ENCODE results near the gene GRIP2.

Gene GRIP2

GRCh38 chr3:14506626-14507304 lies 33.4 kb downstream of the GRIP2 start:
- no peak for DNase-seq (ENCODE audit: low spot score)

DNA sequence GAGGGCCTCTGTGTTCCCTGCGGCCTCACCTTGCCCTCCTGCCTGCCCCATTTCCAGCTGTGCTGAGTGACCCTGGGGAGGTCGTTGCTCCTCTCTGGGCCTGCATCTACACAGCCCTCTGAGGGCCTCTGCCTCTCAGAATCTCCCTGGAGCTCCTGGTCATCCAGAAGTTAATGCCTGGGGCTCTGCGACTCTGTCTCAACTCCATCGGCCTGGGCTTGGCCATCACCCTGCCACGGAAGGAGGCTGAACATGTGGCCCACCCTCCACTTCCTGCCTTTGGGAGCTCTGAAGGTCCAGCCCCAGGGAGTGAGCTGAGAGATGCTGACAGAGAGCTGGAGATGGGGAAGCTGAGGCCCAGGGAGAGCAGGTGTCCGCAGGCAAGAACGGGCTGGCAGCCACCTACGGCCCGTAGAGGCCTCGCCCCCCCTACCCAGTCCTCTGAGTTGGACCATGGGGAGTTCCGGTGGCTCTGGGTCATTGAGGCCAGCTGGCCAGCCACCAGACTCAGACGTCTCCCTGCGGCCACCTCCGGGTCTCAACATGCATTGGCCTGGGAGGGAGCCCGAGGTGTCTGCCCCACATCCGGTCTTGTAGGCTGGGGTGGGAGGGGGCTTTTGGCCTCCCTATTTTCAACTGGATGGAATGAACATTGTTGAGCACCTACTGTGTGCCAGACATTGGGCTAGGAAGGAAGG lies 34.2 kb downstream of the GRIP2 start:
- DNase-seq (ENCODE audit: low spot score), result no peak

GRCh38 chr3:14505001-14505802 lies 34.9 kb downstream of the GRIP2 start:
- no peak for DNase-seq (ENCODE audit: low spot score)

GRCh38 chr3:14503706-14504065 lies 36.5 kb downstream of the GRIP2 start:
- DNase-seq (ENCODE audit: low spot score), result no peak

GRCh38 chr3:14503033-14503705 lies 37.0 kb downstream of the GRIP2 start:
- no peak for DNase-seq (ENCODE audit: low spot score)

DNA sequence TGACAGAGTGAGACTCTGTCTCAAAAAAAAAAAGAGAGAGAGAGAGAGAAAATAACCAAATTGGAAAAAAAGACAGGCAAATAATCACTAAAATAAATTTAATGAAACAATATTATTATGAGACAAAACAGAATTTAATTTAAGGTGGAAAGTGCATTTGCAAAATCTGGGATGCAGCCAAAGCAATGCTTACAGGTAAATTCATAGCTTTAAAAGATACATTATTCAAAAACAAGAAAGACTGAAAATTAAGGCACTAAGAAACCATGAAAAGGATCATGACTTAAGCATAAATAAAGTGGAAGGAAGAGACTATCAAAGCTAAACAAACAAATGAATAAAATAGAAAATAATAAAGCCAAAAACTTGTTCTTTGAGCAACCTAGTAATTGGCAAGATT lies 37.7 kb downstream of the GRIP2 start:
- no peak for DNase-seq (ENCODE audit: low spot score)

GRCh38 chr3:14497321-14497720 lies 42.8 kb downstream of the GRIP2 start:
- no peak for DNase-seq (ENCODE audit: low spot score)

- DNase-seq (ENCODE audit: low spot score), result no peak
These were observed 43.8 kb downstream of the GRIP2 start for GRCh38 chr3:14496351-14496750.

DNA sequence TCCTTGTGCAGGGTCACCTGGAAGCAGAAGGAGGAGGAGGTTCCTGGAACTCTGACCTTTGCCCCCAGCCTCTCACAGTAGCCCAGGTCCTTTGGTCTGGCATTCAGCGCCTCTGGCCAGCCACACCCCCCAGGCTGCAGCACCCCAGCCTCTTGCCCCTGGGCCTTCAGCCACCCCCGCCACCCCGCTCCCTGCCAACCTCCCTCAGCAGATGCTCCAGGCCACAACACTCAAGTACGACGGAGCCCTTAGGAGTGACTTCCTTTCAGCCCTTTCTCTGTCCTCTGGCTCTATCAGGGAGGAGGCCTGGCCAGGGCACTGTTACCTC lies 45.2 kb downstream of the GRIP2 start:
- no peak for DNase-seq (ENCODE audit: low spot score)

DNA sequence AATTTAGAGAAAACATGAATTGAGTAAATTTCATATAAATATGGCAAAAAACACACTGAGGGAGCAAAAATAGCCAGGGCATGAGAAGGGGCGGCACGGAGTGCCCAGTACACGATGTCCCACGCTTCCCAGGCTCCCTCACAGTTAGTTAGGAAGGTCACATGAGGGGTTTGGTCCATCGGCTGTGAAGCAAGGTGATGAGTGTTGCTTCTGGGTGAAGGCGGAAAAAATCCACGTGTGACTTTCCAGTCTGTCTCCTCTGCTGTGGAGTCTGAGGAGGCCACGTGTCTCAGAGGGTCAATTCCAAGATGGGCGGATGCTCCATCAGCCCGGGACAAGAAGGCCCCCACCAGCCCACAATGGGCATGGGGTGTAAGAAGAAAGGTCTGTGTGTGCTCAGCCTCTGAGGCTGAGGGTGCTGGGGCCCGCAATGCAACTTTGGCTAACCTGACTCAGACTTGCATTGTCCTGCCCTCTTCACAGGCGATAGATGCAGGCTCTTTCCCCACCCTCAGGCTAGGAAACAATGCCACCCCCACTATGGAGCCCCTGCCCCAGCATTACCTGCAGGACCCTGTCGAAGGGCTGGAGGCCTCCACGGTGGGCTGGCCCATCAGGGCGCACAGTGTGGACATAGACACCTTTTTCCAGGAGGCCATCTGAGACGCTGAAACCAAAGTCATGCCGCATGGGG lies 45.7 kb downstream of the GRIP2 start:
- DNase-seq (ENCODE audit: low spot score), result no peak

GRCh38 chr3:14492948-14493881 lies 46.9 kb downstream of the GRIP2 start:
- no peak for DNase-seq (ENCODE audit: low spot score)

GRCh38 chr3:14491396-14492190 lies 48.5 kb downstream of the GRIP2 start:
- DNase-seq (ENCODE audit: low spot score), result no peak

DNA sequence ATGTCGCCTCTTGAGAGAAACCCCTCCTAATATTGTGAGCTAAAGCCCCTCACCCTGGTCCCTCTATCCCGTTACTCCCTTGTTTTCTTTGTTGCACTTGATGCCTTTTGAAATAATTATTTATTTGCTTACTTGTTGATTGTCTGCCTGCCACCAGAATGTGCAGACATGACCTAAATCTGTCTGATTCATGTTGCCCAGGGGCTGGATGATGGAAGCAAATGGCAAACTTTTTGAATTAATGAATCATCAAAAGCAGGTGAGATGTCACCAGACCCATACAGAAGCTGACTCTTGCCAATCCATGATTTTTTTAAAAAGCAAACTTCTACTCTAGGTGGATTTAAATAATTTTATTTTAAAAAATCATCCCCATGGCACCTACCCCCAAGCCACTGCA lies 49.3 kb downstream of the GRIP2 start:
- DNase-seq (ENCODE audit: low spot score), result no peak

DNA sequence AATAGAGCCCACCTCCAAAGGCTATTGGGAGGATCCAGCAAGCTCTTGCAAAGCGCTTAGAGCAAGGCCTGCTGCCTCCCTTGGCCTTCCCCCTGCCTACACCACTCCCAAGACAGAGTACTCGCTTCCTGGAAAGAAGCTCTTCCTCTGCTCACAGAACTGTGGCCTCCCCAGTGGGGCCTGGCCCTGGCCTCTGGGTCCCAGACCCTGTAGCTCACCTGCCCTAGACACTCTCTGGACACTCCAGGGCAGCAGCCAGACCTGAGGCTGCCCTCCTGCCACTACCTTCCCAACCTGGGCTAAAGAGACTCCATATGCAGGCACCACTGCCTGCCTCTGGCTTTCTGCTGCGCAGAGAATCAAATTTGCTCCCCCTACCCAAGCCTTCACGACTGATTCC lies 49.9 kb downstream of the GRIP2 start:
- DNase-seq (ENCODE audit: low spot score), result no peak

GRCh38 chr3:14489641-14490040 lies 50.5 kb downstream of the GRIP2 start:
- DNase-seq (ENCODE audit: low spot score), result no peak

DNA sequence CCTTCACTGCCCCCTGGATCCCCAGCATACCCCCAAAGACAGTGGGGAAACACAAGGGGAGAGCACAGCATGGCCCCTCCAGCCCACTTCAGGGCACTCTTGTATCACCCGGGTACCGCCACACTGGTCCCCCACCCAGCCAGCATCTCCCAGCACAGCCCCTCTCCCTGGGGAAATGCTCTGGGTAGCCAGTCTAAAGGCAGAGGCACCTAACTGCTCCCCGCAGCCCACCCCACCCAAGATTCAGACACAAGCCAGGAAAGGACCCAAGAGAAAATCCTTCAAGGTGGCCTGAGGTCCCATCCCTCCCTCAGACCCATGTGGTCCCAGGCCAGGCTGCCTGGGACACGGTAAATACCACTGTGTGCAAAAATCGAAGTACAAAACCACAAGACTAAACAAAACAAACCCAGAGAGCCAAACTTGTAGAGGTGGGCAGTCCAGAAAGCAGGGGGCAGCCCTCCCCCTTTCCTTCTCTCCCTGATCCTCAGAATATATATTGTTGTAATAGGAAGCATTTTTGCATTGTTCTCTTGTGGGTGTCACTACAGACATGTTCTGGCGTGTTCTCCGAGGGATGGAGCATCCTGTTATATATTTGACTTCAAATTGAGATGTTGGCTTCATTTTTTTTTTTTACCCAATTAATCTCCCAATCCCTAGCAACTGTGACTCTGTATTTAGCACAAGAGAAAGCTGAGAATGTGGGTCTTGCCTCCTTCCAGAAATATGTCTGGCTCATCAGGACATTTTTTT lies 51.7 kb downstream of the GRIP2 start:
- no peak for DNase-seq (ENCODE audit: low spot score)

DNA sequence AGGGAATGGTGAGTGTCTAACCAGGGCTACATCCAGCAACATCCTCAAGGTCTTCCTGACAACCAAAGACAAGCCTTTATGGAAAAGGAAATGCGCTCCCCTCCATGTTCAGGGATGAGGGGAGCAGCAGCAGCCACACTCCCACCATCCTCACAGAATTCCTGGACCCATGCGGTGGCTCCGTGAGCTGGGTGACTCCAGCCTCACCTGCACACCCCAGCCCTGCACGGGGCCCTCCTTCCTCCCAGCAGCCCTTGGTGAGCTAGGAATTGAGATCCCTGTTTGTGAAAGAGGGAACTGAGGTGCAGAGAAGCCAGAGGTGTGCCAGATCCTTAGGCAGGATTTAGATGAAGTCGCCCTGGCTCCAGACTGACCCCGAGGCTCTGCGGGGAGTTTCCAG lies 52.3 kb downstream of the GRIP2 start:
- no peak for DNase-seq (ENCODE audit: low spot score)

DNA sequence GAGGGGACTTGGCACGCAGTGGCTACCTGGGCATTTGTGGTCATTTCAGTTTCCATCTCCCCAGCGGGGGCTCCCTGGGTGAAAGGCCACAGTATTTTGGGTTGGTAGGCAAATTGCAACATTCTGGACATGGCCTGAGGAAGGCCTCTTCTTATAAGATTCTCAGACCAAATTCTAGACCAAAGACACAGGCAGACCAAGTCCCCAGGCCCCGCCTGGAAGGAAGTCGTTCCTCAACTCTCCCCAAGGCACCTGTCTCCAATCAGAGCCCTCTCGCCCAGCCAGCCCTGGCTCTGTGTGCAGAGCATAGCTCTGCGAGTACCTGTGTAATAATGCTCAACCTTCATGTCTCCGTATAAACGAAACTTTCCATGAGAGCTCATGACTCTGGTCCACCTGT lies 53.1 kb downstream of the GRIP2 start:
- DNase-seq (ENCODE audit: low spot score), result no peak

GRCh38 chr3:14486460-14486859 lies 53.7 kb downstream of the GRIP2 start:
- no peak for DNase-seq (ENCODE audit: low spot score)

All from hepatic stellate cell (primary cell).